HG03280 (cell line): ENCODE measurements around the gene LOX.

Source experiments
- ATAC-seq: cut with Tn5 transposase; IDR thresholded peaks from one replicate; pipeline ENCODE4 v1.9.1; 2021; ENCODE audit warnings: mild to moderate bottlenecking, moderate library complexity; ENCODE audit not compliant: unreplicated experiment

Gene LOX

DNA sequence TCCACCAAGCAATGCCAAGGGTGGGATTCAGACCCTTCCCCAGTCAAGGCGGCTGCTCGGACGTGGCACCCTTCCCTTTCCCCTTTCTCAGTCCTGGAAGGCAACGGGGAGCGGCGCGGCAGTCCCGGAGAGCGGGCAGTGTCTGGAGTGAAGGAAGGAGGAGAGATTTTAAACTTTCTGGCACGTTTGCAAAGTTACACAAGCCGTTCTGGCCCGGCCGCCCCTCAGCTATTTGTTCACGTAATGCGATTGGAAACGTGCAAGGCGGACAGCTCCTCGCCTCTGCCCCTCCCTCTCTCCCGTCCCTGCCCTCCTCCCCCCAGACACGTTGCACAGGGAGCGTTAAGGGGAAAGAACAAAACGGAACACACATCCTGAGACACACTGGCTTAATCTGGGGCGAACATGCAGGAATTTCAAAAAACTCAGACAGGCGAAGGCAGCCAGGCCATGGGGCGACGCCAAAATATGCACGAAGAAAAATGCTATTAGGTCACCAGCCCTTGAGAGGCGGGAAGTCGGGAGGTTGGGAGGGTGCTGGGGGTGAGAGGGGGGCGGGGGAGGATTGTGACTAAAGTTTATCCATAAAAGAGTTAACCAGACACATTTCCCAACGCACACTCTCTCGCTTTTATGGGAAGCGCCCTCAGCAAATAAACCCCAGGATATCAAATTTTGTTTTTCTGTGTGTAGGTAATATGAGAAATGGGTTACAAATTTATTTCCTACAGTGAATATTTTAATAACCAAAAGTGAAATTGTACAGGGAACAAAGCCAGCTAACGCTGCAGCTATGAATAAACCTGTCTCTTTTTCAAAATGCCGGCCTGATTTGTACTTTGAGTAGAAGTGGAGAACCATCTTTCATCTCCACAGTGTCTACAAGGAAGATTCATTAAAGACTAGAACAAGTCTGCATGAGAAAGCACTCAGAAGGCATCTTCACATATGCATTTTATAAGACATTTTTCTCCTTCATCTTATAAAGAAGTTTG is at the start of gene LOX:
LOX (minus strand) TSS at position 144 of the 995 bp plus-strand sequence. CDS start 274 bp downstream, outside the sequence.
- no peak for ATAC-seq

GRCh38 chr5:122126756-122127321 is 48.8 kb upstream of the LOX start:
- ATAC-seq: no peak

DNA sequence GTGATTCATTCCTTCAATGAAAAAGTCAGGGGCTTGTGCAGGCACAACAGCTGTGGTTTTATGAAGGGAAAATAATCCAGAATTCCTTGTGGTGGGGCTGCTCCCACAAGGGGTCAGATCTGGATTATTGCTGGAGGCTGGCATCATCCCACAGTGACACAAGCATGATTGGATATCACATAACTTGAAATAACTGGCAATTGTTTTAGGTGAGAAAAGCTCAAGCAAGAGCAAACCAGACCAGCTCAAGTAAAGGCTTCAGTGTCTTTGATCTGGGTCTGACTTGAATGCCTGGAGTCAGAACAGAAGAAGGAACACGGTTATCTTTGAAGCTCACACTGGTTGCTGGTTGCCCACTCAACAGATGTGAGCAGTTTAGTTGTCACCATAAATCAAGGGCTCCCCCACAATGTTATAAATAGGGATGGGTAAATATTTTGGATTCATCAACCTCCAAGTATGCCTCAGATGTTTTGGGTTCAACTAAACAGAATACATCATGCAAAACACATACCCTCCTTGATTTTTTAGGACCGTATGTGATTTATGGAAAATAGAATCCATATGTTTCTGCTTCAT is 48.2 kb upstream of the LOX start:
- ATAC-seq: no peak

- no peak for ATAC-seq
Observed at GRCh38 chr5:122124766-122125165, 46.7 kb upstream of the LOX start.

GRCh38 chr5:122121479-122122465 is 43.7 kb upstream of the LOX start:
- no peak for ATAC-seq

- ATAC-seq: no peak
Observed at GRCh38 chr5:122120957-122121356, 42.9 kb upstream of the LOX start.

DNA sequence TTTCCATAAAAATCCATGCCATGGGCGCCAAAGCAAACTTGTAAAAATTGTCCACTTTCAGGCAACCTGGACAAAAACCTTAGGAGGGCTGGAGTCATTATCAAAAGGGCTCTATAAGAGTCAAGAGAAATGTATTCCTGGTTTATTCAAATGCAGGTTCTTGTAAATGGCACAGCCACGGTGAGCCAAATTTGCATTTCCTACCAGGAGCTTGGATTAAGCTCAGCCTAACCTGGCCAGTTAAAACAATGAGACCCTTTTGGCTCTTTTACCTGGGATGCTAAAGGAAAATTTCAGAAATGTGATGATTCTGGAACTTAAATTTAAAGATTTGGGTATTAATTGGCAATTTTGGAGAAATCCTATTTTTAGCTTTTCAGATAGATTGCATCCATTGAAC is 42.4 kb upstream of the LOX start:
- ATAC-seq: no peak

- no peak for ATAC-seq
Observed at GRCh38 chr5:122119205-122119604, 41.1 kb upstream of the LOX start.

DNA sequence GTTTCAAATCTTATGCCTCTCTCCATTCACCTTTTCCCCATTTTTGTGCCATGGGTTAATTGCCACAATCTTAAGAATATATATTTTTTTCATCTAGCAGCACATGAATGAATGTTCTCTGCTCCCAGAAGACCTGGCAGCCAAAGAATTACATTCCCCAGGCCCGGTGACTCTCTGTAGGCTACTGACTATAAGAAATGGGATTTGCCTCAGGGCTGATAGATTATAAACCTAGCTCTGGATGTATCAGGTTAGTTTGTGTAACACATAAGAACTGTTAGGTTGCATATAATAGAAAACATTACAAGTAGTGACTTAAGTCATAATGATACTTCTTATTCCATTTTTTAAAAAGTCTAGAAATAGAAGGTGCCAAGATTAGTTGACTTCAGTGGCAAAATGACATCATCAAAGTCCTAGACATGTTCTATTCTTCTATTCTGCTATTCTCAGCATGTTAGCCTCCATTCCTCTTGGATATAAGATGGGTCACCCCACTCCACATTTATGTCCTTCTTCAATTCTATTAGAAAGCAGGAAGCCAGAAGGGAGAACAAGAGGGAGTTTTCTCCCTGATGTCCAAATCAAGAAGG is 40.4 kb upstream of the LOX start:
- no peak for ATAC-seq

- no peak for ATAC-seq
Observed at GRCh38 chr5:122114501-122114900, 36.4 kb upstream of the LOX start.

DNA sequence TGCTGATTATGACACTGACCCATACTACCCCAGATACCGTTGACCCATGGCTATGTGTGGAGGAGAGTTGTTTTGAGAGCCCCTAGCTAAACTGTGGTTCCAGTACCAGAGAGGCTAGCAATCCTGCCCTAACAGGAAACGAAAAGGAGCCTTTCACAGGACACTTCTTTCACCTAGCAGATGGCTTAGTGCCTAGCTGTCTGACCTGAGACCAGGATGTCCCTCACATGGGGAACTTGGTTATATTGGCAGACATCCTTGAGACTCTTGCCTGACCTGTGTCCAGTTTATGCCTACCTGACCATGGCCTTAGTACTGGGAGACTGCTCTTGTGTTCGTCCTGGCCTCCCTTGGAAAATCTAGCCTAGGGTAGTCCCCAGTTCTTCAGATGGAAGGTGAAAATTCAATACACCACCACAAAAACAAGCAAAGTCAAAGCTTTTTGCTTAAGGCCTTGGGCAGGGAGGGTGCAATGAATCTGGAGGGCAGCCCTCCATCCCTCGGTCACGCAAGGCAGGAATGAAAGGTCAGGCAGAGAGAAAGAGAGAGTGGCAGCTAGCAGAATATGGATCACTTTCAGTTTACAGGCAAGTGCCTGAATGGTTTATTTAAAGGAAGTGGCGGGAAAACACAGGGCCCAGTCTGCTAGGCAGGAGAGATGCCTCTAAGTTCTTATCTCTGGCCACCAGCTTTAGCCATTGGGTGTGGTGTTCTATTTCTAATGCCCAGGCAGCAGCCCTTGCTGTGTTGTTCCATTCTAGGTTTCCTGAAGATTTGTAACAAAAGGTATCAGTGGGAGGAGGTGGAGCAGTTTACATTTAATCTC is 34.9 kb upstream of the LOX start:
- no peak for ATAC-seq

DNA sequence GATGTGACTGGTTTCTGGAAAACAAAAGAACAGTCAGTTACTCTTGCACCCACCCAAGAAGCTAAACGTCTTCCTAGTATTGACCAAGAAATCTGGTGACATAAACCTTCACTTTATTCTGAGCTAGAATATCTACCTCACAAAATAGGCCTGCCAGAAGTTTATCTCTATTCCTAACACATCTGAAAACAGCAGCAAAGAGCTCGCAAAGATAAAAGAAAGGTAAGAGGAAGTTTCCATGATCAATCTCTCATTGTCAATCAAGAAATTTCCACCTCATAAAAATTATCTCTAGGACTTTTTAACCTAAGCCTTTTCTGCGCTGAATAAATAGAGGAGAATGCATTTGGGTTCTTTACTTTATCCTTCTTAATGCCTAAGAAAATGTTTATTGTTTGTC is 34.0 kb upstream of the LOX start:
- ATAC-seq: no peak

DNA sequence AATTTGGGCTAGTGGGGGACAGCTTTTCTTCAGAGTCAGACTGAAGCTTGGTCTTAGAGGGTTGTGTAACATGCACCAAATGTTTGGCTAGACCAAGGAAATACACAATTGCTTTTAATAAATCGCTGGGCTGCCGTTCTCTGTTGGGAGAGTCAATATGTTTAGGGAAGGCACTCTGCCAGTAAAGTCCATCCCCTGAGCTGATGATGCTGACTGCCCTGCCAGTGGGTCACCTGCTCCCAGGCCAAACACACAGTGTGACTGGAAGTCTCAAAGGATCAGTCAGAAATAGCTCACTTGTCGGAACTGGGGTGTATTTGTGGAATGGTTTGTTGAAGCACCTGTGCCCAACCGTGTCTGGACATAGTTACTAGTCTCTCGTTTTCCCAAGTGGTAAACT is 33.4 kb upstream of the LOX start:
- no peak for ATAC-seq

DNA sequence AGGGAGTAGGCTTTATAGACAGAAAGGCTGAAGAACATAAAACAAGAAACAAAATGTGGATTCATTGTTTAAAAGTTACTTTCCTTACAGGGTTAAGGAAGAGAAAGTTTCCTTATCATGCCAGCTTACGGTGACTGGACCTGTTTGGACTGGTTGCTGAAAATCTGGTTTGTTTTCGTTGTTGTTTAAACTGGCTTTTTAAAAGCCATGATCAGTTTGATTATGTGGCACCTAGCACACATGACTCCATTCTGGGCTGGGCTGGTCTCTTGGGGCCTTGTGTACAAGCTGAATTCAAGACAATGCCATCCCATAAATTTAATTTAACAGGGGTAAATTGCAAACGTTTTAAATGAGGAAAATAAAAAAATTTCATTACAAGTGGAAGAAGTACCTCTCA is 32.9 kb upstream of the LOX start:
- no peak for ATAC-seq

DNA sequence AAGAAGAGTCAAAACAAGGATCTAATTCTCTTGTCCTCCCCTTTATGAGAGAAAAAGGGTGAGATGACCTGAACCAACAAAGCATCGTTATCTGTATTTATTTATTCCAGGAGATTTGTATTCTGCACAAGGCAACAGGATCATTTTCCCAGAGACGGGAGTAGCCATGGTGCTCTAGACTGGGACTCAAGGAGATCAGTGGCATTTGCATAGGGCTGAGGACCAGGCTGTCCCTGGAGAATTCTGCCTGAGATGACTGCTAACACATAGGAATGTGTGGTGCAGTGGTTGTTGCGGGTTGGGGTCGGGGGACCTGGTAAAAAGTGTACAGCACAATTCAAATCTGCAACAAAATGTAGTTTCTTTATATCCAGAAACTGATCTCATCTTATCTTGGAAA is 29.0 kb upstream of the LOX start:
- ATAC-seq: no peak

- ATAC-seq: no peak
Observed at GRCh38 chr5:122105909-122106308, 27.9 kb upstream of the LOX start.

GRCh38 chr5:122102825-122103224 is 24.8 kb upstream of the LOX start:
- no peak for ATAC-seq

DNA sequence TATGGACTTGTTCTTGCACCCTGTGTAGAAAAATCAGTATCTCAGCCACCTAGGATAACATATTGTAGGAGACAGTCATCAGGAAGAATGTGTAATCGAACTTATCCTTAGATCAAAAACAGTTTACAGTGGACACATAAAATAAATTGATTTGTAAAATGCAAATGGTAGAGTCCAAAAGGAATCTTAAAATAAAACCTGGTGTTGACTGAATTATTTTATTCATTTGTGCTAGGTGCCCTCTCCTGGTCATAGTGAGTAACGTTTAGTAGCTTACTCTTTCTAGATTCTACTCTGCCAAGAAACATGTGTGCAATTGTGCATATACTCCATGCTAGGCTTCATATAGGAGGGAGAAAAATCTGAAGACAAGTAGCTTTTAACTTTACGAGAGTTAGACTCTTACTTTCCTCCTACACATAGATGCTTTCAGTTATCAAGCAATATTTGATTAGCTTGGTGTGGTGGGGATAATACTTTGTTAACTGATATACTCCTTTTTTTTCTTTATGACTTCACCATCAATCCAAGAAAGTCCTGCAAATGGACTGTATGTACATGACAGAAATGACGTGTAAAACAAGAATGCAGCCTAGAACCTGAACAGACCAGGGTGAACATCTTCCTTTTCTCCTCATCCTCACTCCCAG is 23.7 kb upstream of the LOX start:
- peak; percentile 83 for ATAC-seq
